ENCODE data around the gene DDX20.

DDX20 gene

DNA sequence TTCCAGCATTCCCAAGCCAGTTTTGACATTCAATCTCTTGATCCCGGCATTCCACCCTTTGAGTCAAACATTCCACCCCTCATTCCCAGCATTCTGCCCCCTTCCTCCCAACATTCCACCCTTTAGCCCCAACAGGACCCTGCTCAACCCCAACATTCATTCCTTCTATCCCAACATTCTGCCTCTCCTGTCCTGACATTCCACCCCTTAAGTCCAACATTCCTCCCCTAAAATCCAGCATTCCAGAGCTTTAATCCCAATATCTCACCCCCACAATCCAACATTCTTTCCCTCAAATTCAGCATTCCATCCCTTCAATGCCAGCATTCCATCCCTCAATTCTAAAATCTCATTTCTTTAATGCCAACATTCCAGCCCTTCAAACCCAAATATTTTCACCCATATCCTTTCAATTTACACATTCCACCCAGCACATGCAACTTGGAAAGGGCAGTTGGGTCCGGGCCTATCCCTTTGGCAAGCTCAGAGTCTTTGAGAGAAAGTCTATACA lies 22.9 kb downstream of the DDX20 start:
- TF ChIP-seq, protein P1, sequence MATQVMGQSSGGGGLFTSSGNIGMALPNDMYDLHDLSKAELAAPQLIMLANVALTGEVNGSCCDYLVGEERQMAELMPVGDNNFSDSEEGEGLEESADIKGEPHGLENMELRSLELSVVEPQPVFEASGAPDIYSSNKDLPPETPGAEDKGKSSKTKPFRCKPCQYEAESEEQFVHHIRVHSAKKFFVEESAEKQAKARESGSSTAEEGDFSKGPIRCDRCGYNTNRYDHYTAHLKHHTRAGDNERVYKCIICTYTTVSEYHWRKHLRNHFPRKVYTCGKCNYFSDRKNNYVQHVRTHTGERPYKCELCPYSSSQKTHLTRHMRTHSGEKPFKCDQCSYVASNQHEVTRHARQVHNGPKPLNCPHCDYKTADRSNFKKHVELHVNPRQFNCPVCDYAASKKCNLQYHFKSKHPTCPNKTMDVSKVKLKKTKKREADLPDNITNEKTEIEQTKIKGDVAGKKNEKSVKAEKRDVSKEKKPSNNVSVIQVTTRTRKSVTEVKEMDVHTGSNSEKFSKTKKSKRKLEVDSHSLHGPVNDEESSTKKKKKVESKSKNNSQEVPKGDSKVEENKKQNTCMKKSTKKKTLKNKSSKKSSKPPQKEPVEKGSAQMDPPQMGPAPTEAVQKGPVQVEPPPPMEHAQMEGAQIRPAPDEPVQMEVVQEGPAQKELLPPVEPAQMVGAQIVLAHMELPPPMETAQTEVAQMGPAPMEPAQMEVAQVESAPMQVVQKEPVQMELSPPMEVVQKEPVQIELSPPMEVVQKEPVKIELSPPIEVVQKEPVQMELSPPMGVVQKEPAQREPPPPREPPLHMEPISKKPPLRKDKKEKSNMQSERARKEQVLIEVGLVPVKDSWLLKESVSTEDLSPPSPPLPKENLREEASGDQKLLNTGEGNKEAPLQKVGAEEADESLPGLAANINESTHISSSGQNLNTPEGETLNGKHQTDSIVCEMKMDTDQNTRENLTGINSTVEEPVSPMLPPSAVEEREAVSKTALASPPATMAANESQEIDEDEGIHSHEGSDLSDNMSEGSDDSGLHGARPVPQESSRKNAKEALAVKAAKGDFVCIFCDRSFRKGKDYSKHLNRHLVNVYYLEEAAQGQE (IDR thresholded peaks at IDR 0.05; ENCODE audit: insufficient read depth in 1 of 2, low read depth in 2 of 2, low read length in 2 of 2): no peak
- no peak for TF ChIP-seq TAF1 (IDR thresholded peaks at IDR 0.05; ENCODE audit: borderline replicate concordance, insufficient read depth, low read length)
- no peak for TF ChIP-seq SIN3A (IDR thresholded peaks at IDR 0.05; ENCODE audit: borderline replicate concordance, insufficient read depth, low read length)
- no peak for TF ChIP-seq FOXP2 (optimal IDR thresholded peaks at IDR 0.05; ENCODE audit: borderline replicate concordance, extremely low read depth, extremely low read length, insufficient read depth)
- no peak for TF ChIP-seq POLR2AphosphoS5 (IDR thresholded peaks at IDR 0.05; ENCODE audit: low read depth, low read length)

DNA sequence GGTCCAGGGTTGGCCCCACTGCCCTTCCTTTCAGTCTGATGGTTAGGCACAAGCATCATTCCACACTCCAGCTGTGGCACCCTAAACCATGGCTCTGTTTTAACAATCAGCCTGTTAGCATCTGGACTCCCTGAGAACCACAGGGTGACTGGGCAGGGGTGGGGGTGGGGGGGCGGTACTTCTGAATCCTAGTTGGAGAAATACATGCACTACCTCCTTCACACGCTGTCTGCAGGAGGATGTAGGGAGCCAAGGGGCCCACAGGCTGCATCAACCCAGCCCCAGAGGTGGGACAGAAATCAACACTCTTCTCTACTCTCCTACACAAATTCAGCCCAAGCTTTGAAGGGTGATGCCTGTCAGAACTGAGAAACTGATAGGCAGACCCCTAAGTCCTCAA lies 23.8 kb downstream of the DDX20 start:
- TF ChIP-seq, protein P1 (IDR thresholded peaks at IDR 0.05; ENCODE audit: insufficient read depth in 1 of 2, low read depth in 2 of 2, low read length in 2 of 2): no peak
- TF ChIP-seq TAF1 (IDR thresholded peaks at IDR 0.05; ENCODE audit: borderline replicate concordance, insufficient read depth, low read length) (no peak), SIN3A (IDR thresholded peaks at IDR 0.05; ENCODE audit: borderline replicate concordance, insufficient read depth, low read length) (no peak), POLR2AphosphoS5 (IDR thresholded peaks at IDR 0.05; ENCODE audit: low read depth, low read length) (no peak)

DNA sequence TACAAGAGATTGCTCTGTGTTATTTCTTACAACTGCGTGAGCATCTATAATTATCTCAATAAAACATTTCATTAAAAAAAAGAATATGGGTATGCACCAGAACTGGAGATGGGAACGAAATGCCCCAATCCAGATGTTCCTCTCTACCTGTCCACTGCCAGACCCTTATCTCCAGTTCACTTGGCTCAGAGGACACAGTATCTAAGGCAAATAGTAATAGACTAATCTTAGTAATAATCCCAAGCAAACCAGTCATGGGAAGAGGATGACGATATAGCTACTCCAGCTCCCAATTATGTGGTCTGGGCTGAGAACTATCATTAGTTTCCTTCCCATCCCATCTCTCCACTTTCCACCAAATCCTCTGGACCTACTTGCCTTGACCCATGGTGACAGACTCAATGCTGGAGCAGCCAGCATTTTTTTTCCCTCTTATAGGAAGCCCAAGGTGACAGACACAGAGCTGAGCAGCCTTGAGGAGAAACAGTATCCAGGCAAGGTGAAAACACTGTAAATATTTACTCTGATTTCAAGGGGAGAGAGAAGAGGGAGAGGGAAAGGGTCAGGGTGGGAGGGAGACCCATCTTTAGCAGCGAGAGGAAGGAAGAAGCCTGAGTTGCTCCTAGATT lies 28.7 kb downstream of the DDX20 start:
- TF ChIP-seq FOXP2 (optimal IDR thresholded peaks at IDR 0.05; ENCODE audit: borderline replicate concordance, extremely low read depth, extremely low read length, insufficient read depth) (no peak), POLR2AphosphoS5 (IDR thresholded peaks at IDR 0.05; ENCODE audit: low read depth, low read length) (no peak), SIN3A (IDR thresholded peaks at IDR 0.05; ENCODE audit: borderline replicate concordance, insufficient read depth, low read length) (no peak), TAF1 (IDR thresholded peaks at IDR 0.05; ENCODE audit: borderline replicate concordance, insufficient read depth, low read length) (no peak)
- TF ChIP-seq, protein P1 (IDR thresholded peaks at IDR 0.05; ENCODE audit: insufficient read depth in 1 of 2, low read depth in 2 of 2, low read length in 2 of 2): no peak

DNA sequence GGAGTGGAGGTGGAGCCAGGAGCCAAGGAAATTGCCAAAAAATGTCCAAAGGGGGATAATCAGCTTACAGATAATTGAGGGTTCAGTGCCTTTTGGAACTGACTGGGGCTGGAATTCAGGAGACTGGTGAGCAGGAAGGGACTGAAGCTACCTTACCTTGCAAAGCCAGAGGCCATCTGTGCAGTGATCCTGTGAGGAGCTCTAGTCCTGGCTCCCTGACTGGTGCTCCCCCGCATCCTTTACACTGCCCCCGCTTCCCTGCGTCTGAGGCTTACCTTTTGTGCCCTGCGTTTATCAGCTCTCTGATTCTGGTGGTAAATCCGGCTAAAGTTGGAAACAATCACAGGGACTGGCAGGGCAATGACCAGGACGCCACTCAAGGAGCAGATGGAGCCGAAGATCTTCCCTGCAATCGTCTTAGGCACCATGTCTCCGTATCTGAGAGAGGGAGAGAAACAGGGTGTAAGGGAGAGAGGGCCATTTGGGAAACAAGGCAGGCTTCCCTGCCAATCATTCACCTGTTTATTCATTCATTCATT lies 31.0 kb downstream of the DDX20 start:
- TF ChIP-seq SIN3A (IDR thresholded peaks at IDR 0.05; ENCODE audit: borderline replicate concordance, insufficient read depth, low read length) (no peak), TAF1 (IDR thresholded peaks at IDR 0.05; ENCODE audit: borderline replicate concordance, insufficient read depth, low read length) (no peak), FOXP2 (optimal IDR thresholded peaks at IDR 0.05; ENCODE audit: borderline replicate concordance, extremely low read depth, extremely low read length, insufficient read depth) (no peak), POLR2AphosphoS5 (IDR thresholded peaks at IDR 0.05; ENCODE audit: low read depth, low read length) (no peak)
- TF ChIP-seq, protein P1 (IDR thresholded peaks at IDR 0.05; ENCODE audit: insufficient read depth in 1 of 2, low read depth in 2 of 2, low read length in 2 of 2): no peak
